H9 (cell line): ENCODE measurements around the gene PFKFB2. TPM values are rescaled to one million over a fixed set of nuclear protein-coding genes. Genes with fewer than 3 reads are reported as not detected.

Experiments
- DNase-seq: peaks from one replicate; pipeline ENCODE4 v3.0.0-alpha.2; 2017
- H2AFZ ChIP-seq: one replicate; pipeline ENCODE4 v1.6.1; 2013; ENCODE audit warnings: mild to moderate bottlenecking, low read length, control low read depth, moderate library complexity
- H2AK5ac ChIP-seq: 2 replicates; pipeline ENCODE4 v1.6.1; 2013; ENCODE audit warnings: low read length, control low read depth, mixed read lengths; ENCODE audit not compliant: insufficient read length
- H2BK120ac ChIP-seq: one replicate; pipeline ENCODE4 v1.6.1; 2013; ENCODE audit warnings: low read depth, mild to moderate bottlenecking, low read length, control low read depth, inconsistent platforms; ENCODE audit not compliant: poor library complexity, severe bottlenecking
- H2BK12ac ChIP-seq: 2 replicates; pipeline ENCODE4 v1.6.1; 2013; ENCODE audit warnings: low read length, control low read depth, mixed read lengths, low read depth; ENCODE audit not compliant: insufficient read length
- H2BK15ac ChIP-seq: 2 replicates; pipeline ENCODE4 v1.6.1; 2013; ENCODE audit warnings: low read depth, low read length, control low read depth
- H2BK20ac ChIP-seq: one replicate; pipeline ENCODE4 v1.6.1; 2013; ENCODE audit warnings: low read depth, mild to moderate bottlenecking, low read length, control low read depth, inconsistent platforms; ENCODE audit not compliant: poor library complexity, severe bottlenecking
- H2BK5ac ChIP-seq: 2 replicates; pipeline ENCODE4 v1.6.1; 2013; ENCODE audit warnings: low read length, control low read depth, mixed read lengths; ENCODE audit not compliant: insufficient read length
- H3K14ac ChIP-seq: 2 replicates; pipeline ENCODE4 v1.6.1; 2013; ENCODE audit warnings: low read length, control low read depth; ENCODE audit not compliant: insufficient read depth
- H3K18ac ChIP-seq: 2 replicates; pipeline ENCODE4 v1.6.1; 2013; ENCODE audit warnings: low read depth, mild to moderate bottlenecking, mixed read lengths, low read length, control low read depth; ENCODE audit not compliant: insufficient read length
- H3K23ac ChIP-seq: 2 replicates; pipeline ENCODE4 v1.6.1; 2013; ENCODE audit warnings: low read length, control low read depth, mixed read lengths, low read depth; ENCODE audit not compliant: insufficient read length
- H3K23me2 ChIP-seq: 2 replicates; pipeline ENCODE4 v1.6.1; 2013; ENCODE audit warnings: low read depth, mild to moderate bottlenecking, mixed read lengths, low read length, control low read depth; ENCODE audit not compliant: insufficient read length, poor library complexity, severe bottlenecking
- H3K27ac ChIP-seq: 2 replicates; pipeline ENCODE4 v1.5.1; 2013; ENCODE audit warnings: low read length, control low read depth, mixed read lengths, low read depth; ENCODE audit not compliant: insufficient read length
- H3K27me3 ChIP-seq: 2 replicates; pipeline ENCODE4 v1.6.1; 2013; ENCODE audit warnings: low read length, control low read depth, inconsistent platforms; ENCODE audit not compliant: insufficient read depth
- H3K4ac ChIP-seq: 2 replicates; pipeline ENCODE4 v1.6.1; 2013; ENCODE audit warnings: low read depth, mild to moderate bottlenecking, control low read depth, inconsistent platforms, low read length, moderate library complexity
- H3K4me1 ChIP-seq: 2 replicates; pipeline ENCODE4 v1.6.1; 2013; ENCODE audit warnings: low read length, control low read depth, inconsistent platforms; ENCODE audit not compliant: insufficient read depth
- H3K4me2 ChIP-seq: 2 replicates; pipeline ENCODE4 v1.6.1; 2013; ENCODE audit warnings: low read length, control low read depth, mixed read lengths; ENCODE audit not compliant: insufficient read length, insufficient read depth
- H3K56ac ChIP-seq: 2 replicates; pipeline ENCODE4 v1.6.1; 2013; ENCODE audit warnings: low read depth, mild to moderate bottlenecking, mixed read lengths, low read length, control low read depth; ENCODE audit not compliant: insufficient read length
- H3K79me1 ChIP-seq: 2 replicates; pipeline ENCODE4 v1.6.1; 2013; ENCODE audit warnings: low read depth, mild to moderate bottlenecking, moderate library complexity, low read length, control low read depth, inconsistent platforms; ENCODE audit not compliant: insufficient read depth, poor library complexity, severe bottlenecking
- H3K79me2 ChIP-seq: 2 replicates; pipeline ENCODE4 v1.6.1; 2013; ENCODE audit warnings: low read length, control low read depth, inconsistent platforms; ENCODE audit not compliant: insufficient read depth
- H3K9ac ChIP-seq: 2 replicates; pipeline ENCODE4 v1.6.1; 2013; ENCODE audit warnings: low read length, control low read depth, mixed read lengths; ENCODE audit not compliant: insufficient read length; ENCODE audit errors: extremely low read depth
- H3K9me3 ChIP-seq: one replicate; pipeline ENCODE4 v1.6.1; 2013; ENCODE audit warnings: low read depth, low read length, inconsistent platforms; ENCODE audit not compliant: control insufficient read depth
- H3T11ph ChIP-seq: one replicate; pipeline ENCODE4 v1.6.1; 2013; ENCODE audit warnings: mild to moderate bottlenecking, low read length, control low read depth, inconsistent platforms
- H4K20me1 ChIP-seq: one replicate; pipeline ENCODE4 v1.6.1; 2013; ENCODE audit not compliant: control insufficient read depth, insufficient read length, insufficient read depth
- H4K5ac ChIP-seq: 2 replicates; pipeline ENCODE4 v1.6.1; 2013; ENCODE audit warnings: low read depth, mild to moderate bottlenecking, mixed read lengths, low read length, control low read depth; ENCODE audit not compliant: insufficient read length
- H4K8ac ChIP-seq: replicated peaks from 2 replicates; pipeline ENCODE4 v1.6.1; 2013; ENCODE audit warnings: low read length, control low read depth, mixed read lengths, low read depth; ENCODE audit not compliant: insufficient read length
- H4K91ac ChIP-seq: 2 replicates; pipeline ENCODE4 v1.6.1; 2013; ENCODE audit warnings: low read depth, mild to moderate bottlenecking, moderate library complexity, mixed read lengths, low read length, control low read depth; ENCODE audit not compliant: insufficient read length
- H3K27ac Mint-ChIP-seq, 3 experiments: 2 replicates in 2 of 3; 3 replicates in 1 of 3; pipeline ENCODE4 v1.8.0; 2020 to 2021; ENCODE audit warnings: mixed read lengths in 3 of 3, mild to moderate bottlenecking in 1 of 3, moderate library complexity in 1 of 3
- H3K27me3 Mint-ChIP-seq: 2 replicates; pipeline ENCODE4 v1.8.0; 2021; ENCODE audit warnings: low read depth, mild to moderate bottlenecking, moderate library complexity, mixed read lengths
- H3K36me3 Mint-ChIP-seq, 3 experiments: 2 replicates in 2 of 3; 3 replicates in 1 of 3; pipeline ENCODE4 v1.8.0; 2020 to 2021; ENCODE audit warnings: low read depth in 3 of 3, mixed read lengths in 3 of 3; ENCODE audit not compliant: insufficient read depth in 1 of 3
- H3K4me1 Mint-ChIP-seq, 2 experiments: 2 replicates each; pipeline ENCODE4 v1.8.0; 2020; ENCODE audit warnings: mixed read lengths in 2 of 2
- H3K4me3 Mint-ChIP-seq, 2 experiments: 2 replicates in 1 of 2; 3 replicates in 1 of 2; pipeline ENCODE4 v1.8.0; 2020 to 2021; ENCODE audit warnings: mild to moderate bottlenecking in 2 of 2, mixed read lengths in 2 of 2, moderate library complexity in 1 of 2
- H3K9me3 Mint-ChIP-seq, 2 experiments: 2 replicates in 1 of 2; 3 replicates in 1 of 2; pipeline ENCODE4 v1.8.0; 2020; ENCODE audit warnings: mild to moderate bottlenecking in 2 of 2, mixed read lengths in 2 of 2, moderate library complexity in 1 of 2
- WGBS: extraction: QIAGEN DNeasy Blood & Tissue Kit; methylation state at CpG from one replicate; pipeline ENCODE4 v1.1.7; 2013; ENCODE audit warnings: missing lambda C conversion rate, low lambda C conversion rate, mixed read lengths; ENCODE audit not compliant: insufficient read length; ENCODE audit errors: extremely low coverage; 5-methylcytosine and 5-hydroxymethylcytosine counted together
- total RNA-seq: library from RNA; stranded (reverse); gene quantifications from 2 replicates; pipeline ENCODE4 v1.2.1, GENCODE V29; 2021
- TF ChIP-seq, protein P1 (sequence below): fragments of 200-600 bp; sonication (generic); conservative IDR thresholded peaks from 3 replicates; pipeline ENCODE4 v1.8.0; 2021; ENCODE audit warnings: antibody characterized with exemption, mild to moderate bottlenecking

Gene PFKFB2
- total RNA-seq, 1 experiment from 2014 or later, result 14.6 TPM

DNA sequence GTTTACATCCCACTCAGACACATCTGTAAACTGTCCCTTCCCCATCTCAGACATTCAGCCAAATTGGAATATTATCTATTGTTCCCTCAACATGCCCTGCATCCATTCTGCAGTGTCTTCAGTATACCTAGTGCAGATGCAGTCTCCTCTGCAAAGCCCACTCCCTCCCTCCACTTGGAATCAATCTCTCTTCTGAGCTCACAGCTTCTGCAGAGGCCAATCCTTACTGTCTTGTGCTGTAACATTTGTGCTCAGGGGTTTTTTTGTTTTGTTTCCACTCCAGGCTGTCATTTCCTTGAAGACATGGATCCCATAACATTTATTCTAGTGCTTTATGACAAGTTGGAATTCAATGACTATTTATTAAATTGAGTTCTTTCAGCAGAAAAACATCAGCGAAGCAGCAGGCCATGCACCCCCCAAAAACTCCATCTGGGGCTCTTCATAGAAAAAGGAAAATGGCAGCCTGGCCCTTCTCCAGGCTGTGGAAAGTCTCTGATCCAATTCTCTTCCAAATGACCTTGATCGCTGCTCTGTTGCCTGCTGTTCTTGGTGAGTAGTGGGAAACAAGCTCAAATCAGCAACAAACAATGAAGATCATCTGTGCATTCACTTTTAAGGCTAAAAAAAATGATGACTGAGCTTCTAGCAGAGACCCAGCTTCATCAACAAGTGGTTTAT is 59.7 kb downstream of the PFKFB2 start:
- no peak overlapping the region for H2BK15ac ChIP-seq
- no peaks in the 10 kb centered on the region for H3K9me3 Mint-ChIP-seq

More for the DNA sequence above, 59.7 kb downstream of the PFKFB2 start:
- Histone ChIP-seq H3K9ac (no peak overlapping the region), H3K18ac (no peak overlapping the region), H3K4me2 (no peak overlapping the region), H3K4me1 (no peaks in the 10 kb centered on the region), H4K5ac (no peak overlapping the region), H3T11ph (no peak overlapping the region), H4K91ac (no peak overlapping the region), H3K4ac (no peak overlapping the region), H2BK20ac (no peak overlapping the region), H2BK5ac (no peak overlapping the region), H3K79me1 (no peaks in the 10 kb centered on the region), H3K9me3 (no peaks in the 10 kb centered on the region), H4K8ac (no peak overlapping the region), H3K56ac (no peak overlapping the region), H3K27me3 (no peaks in the 10 kb centered on the region), H2AFZ (no peak overlapping the region), H2BK120ac (no peak overlapping the region), H3K14ac (no peak overlapping the region), H2BK12ac (no peak overlapping the region), H3K27ac (no peak overlapping the region), H2AK5ac (no peak overlapping the region), H3K79me2 (no peaks in the 10 kb centered on the region), H3K23ac (no peak overlapping the region), H4K20me1 (no peaks in the 10 kb centered on the region), H3K23me2 (no peaks in the 10 kb centered on the region)
- H3K27ac Mint-ChIP-seq, result no peak overlapping the region
- no peaks in the 10 kb centered on the region for H3K36me3 Mint-ChIP-seq
- TF ChIP-seq, protein P1, sequence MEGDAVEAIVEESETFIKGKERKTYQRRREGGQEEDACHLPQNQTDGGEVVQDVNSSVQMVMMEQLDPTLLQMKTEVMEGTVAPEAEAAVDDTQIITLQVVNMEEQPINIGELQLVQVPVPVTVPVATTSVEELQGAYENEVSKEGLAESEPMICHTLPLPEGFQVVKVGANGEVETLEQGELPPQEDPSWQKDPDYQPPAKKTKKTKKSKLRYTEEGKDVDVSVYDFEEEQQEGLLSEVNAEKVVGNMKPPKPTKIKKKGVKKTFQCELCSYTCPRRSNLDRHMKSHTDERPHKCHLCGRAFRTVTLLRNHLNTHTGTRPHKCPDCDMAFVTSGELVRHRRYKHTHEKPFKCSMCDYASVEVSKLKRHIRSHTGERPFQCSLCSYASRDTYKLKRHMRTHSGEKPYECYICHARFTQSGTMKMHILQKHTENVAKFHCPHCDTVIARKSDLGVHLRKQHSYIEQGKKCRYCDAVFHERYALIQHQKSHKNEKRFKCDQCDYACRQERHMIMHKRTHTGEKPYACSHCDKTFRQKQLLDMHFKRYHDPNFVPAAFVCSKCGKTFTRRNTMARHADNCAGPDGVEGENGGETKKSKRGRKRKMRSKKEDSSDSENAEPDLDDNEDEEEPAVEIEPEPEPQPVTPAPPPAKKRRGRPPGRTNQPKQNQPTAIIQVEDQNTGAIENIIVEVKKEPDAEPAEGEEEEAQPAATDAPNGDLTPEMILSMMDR, result no peak
- no CpG with 5 or more reads among the region's 2 CpGs for WGBS
- H3K4me3 Mint-ChIP-seq, result no peak overlapping the region
- no peaks in the 10 kb centered on the region for H3K27me3 Mint-ChIP-seq
- no peak for DNase-seq
- peaks cover 2 to 4% of the 10 kb centered on the region in 2 experiments; a peak in 3 of 4 replicates for H3K4me1 Mint-ChIP-seq
